B cell (primary cell): ENCODE data around the gene RTN4RL1.

Experiments used
- EZH2 ChIP-seq: IDR thresholded peaks from 2 replicates; pipeline ENCODE4 v1.6.1; 2012; ENCODE audit warnings: borderline replicate concordance, low read depth, mild to moderate bottlenecking, moderate library complexity, low read length; ENCODE audit not compliant: insufficient read depth, poor library complexity, severe bottlenecking
- TF ChIP-seq, protein P1 (sequence below): fragments of 200-600 bp; IDR thresholded peaks from one replicate; pipeline ENCODE4 v1.8.0; 2022; ENCODE audit warnings: antibody characterized with exemption, mild to moderate bottlenecking

- TF ChIP-seq, protein P1, sequence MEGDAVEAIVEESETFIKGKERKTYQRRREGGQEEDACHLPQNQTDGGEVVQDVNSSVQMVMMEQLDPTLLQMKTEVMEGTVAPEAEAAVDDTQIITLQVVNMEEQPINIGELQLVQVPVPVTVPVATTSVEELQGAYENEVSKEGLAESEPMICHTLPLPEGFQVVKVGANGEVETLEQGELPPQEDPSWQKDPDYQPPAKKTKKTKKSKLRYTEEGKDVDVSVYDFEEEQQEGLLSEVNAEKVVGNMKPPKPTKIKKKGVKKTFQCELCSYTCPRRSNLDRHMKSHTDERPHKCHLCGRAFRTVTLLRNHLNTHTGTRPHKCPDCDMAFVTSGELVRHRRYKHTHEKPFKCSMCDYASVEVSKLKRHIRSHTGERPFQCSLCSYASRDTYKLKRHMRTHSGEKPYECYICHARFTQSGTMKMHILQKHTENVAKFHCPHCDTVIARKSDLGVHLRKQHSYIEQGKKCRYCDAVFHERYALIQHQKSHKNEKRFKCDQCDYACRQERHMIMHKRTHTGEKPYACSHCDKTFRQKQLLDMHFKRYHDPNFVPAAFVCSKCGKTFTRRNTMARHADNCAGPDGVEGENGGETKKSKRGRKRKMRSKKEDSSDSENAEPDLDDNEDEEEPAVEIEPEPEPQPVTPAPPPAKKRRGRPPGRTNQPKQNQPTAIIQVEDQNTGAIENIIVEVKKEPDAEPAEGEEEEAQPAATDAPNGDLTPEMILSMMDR: no peak
- TF ChIP-seq EZH2: no peak
Measured at GRCh38 chr17:1936766-1937165, 88.4 kb downstream of the RTN4RL1 start.
